Upper lobe of left lung (tissue), 6 donors: ENCODE measurements around the gene GRID1. TPM values are rescaled to one million over a fixed set of nuclear protein-coding genes. Genes with fewer than 3 reads are reported as not detected.

Experiments
- ATAC-seq, 2 donors: fragments of 200-7000 bp; cut with Tn5 transposase; one replicate each; pipeline ENCODE4 v1.9.1; 2022; ENCODE audit warnings: mild to moderate bottlenecking in 2 of 2, moderate library complexity in 2 of 2; ENCODE audit not compliant: low FRiP score in 2 of 2
- DNase-seq, 2 donors: peaks; one replicate each; pipeline ENCODE4 v3.0.0-alpha.2; 2019 to 2020
- H3K27ac ChIP-seq, 4 donors: fragments of 200-600 bp; sonication (generic); one replicate each; pipeline ENCODE4 v1.5.1; 2016 to 2019
- H3K27me3 ChIP-seq, 4 donors: fragments of 200-600 bp; sonication (generic); one replicate each; pipeline ENCODE4 v1.5.1; 2017 to 2019
- H3K36me3 ChIP-seq, 4 donors: fragments of 200-600 bp; sonication (generic); one replicate each; pipeline ENCODE4 v1.5.1; 2016 to 2019
- H3K4me1 ChIP-seq, 4 donors: fragments of 200-600 bp; sonication (generic); one replicate each; pipeline ENCODE4 v1.5.1; 2018 to 2019
- H3K4me3 ChIP-seq, 4 donors: fragments of 200-600 bp; sonication (generic); one replicate each; pipeline ENCODE4 v1.5.1; 2017 to 2019; ENCODE audit warnings: mild to moderate bottlenecking in 2 of 4, moderate library complexity in 1 of 4
- H3K9me3 ChIP-seq, 4 donors: fragments of 200-600 bp; sonication (generic); one replicate each; pipeline ENCODE4 v1.5.1; 2018 to 2019
- EP300 ChIP-seq, 4 donors: sonication (generic); formaldehyde crosslinking; IDR thresholded peaks; one replicate each; pipeline ENCODE4 v1.5.1; 2017; ENCODE audit warnings: antibody characterized with exemption in 4 of 4, control low read depth in 2 of 4
- POLR2A ChIP-seq, 4 donors: fragments of 450-650 bp; IDR thresholded peaks; one replicate each; pipeline ENCODE4 v1.5.1; 2016 to 2017; ENCODE audit warnings: antibody characterized with exemption in 4 of 4, mild to moderate bottlenecking in 2 of 4
- POLR2AphosphoS5 ChIP-seq, 2 donors: sonication (generic); formaldehyde crosslinking; IDR thresholded peaks; one replicate each; pipeline ENCODE4 v1.5.1; 2017; ENCODE audit warnings: antibody characterized with exemption in 2 of 2
- WGBS, 2 donors: methylation state at CpG; one replicate each; pipeline ENCODE4 v1.1.5; 2017 to 2018; 5-methylcytosine and 5-hydroxymethylcytosine counted together
- total RNA-seq, 6 donors: library from RNA; depleted of rRNA in 4 of 6; stranded (reverse); fragments of >200 nt in 4 of 6; gene quantifications; one replicate each; pipeline versions ENCODE4 v1.1.0 to v1.2.1, GENCODE V29; 2016 to 2021
- TF ChIP-seq, protein P1 (sequence below), 6 experiments: fragments of 450-650 bp in 4 of 6; fragments of 200-600 bp in 2 of 6; sonication (generic) in 2 of 6; IDR thresholded peaks; one replicate each; pipeline ENCODE4 v1.5.1; 2016 to 2019; ENCODE audit warnings: antibody characterized with exemption in 6 of 6
- donor health status: DM: no; HTN: no; CAD: no; lungs with moderate emphysema.
- donor health status: DM: no; HTN: yes; CAD: no; lungs with severe emphysema.

The GRID1 gene
- total RNA-seq, 6 donors from 2014 or later, result 1.5 to 5.2 (median 3.2) TPM

DNA sequence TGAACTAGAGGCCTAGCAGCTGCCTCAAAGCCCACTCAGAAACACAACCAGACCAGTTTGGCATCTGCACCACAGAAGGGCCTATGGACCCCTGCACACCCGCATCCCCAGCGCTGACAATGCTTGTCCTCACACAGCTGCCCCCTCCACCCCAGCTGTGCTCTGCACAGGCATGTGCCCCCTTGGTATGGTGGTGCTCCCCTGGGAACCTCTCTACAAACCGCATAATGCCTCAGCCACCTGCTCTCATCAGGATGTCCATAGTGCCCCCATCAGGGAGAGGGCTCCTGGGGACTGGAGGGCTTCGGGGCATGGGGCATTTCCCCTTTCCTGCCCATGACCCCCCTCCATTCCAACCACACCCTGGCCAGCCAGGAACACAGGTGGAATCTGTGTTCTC, 347.5 kb downstream of the GRID1 start:
- Histone ChIP-seq H3K4me3 (no peak overlapping the region), H3K9me3 (no peaks in the 10 kb centered on the region), H3K27me3 (no peaks in the 10 kb centered on the region), H3K27ac (no peak overlapping the region), H3K4me1 (no peaks in the 10 kb centered on the region), H3K36me3 (no peaks in the 10 kb centered on the region)
- WGBS, 2 donors, result 94 to 96% methylated on average over 4 of the region's 4 CpGs
- no peak for TF ChIP-seq EP300 (IDR thresholded peaks at IDR 0.05)
- TF ChIP-seq POLR2A (IDR thresholded peaks at IDR 0.05), result no peak
- TF ChIP-seq, protein P1, sequence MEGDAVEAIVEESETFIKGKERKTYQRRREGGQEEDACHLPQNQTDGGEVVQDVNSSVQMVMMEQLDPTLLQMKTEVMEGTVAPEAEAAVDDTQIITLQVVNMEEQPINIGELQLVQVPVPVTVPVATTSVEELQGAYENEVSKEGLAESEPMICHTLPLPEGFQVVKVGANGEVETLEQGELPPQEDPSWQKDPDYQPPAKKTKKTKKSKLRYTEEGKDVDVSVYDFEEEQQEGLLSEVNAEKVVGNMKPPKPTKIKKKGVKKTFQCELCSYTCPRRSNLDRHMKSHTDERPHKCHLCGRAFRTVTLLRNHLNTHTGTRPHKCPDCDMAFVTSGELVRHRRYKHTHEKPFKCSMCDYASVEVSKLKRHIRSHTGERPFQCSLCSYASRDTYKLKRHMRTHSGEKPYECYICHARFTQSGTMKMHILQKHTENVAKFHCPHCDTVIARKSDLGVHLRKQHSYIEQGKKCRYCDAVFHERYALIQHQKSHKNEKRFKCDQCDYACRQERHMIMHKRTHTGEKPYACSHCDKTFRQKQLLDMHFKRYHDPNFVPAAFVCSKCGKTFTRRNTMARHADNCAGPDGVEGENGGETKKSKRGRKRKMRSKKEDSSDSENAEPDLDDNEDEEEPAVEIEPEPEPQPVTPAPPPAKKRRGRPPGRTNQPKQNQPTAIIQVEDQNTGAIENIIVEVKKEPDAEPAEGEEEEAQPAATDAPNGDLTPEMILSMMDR (IDR thresholded peaks at IDR 0.05), result no peak
- TF ChIP-seq POLR2AphosphoS5 (IDR thresholded peaks at IDR 0.05), result no peak
- no peak for DNase-seq
- ATAC-seq, result no peak

DNA sequence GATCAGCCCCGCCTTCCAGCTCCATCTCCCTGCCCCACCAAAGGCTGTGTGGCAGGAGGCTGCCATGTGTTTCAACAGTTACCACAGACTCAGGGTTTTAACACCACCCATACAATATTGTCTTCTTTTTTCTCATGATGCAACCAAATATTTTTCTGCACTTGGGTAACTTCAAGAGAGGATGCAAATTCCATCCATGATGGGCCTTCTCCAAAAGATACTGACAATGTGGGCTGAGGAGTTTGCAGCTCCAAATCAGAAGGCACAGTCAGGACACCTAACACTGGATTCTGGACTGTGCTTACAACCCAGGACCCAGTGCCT, 347.9 kb downstream of the GRID1 start:
- ATAC-seq (no peak), DNase-seq (no peak)
- Histone ChIP-seq H3K4me3 (no peak overlapping the region), H3K9me3 (no peaks in the 10 kb centered on the region), H3K4me1 (no peaks in the 10 kb centered on the region), H3K36me3 (no peaks in the 10 kb centered on the region), H3K27ac (no peak overlapping the region), H3K27me3 (no peaks in the 10 kb centered on the region)
- 82 to 100% methylated on average over 1 of the region's 1 CpG for WGBS, 2 donors
- TF ChIP-seq EP300 (IDR thresholded peaks at IDR 0.05) (no peak), POLR2AphosphoS5 (IDR thresholded peaks at IDR 0.05) (no peak), POLR2A (IDR thresholded peaks at IDR 0.05) (no peak)
- TF ChIP-seq, protein P1 (IDR thresholded peaks at IDR 0.05), result no peak

DNA sequence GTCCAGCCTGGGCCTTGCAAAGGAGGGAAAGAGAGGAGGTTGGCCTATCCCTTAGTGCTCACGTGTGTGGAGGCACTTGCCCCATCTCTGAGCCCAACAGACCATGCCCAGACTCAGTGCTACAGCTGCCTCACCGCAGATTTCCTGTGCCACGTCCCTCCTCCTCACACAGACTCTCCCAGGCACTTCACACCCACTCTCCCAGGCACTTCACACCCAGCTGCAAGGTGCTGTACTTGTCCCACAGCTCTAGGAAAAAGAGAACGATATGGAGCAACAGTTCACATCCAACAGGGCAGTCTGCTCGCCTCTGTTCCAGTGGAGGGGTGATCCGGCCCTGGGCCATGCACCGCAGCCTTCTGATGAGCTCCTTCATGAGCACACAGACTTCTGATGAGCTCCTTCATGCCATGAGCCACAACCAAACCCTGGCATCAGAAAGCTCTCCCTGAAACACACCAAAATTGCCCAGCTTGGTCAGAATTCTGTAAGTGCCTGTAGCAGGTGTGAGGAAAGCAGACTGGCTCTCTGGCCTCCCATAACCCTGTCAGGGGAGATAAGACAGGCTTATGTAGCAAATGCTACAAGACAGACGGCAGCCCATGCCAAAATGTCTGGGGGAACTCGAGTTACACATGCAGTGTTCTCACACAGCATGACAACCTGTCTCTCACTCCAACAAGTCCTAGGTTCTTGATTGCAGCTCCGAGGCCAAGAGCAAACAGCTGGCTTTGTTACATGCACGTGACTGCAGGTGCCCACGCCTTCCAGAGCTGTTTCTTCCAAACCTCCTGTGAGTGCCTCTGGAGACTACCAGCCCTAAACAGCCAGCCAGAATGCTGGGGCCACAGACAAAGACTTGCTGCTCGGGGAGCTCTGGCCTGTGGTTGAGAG, 348.5 kb downstream of the GRID1 start:
- Histone ChIP-seq H3K36me3 (no peaks in the 10 kb centered on the region), H3K27ac (no peak overlapping the region), H3K9me3 (no peaks in the 10 kb centered on the region), H3K4me1 (no peaks in the 10 kb centered on the region), H3K4me3 (no peak overlapping the region), H3K27me3 (no peaks in the 10 kb centered on the region)
- peak in 1 of 2 donors; percentile 68 for DNase-seq
- peak in 1 of 2 donors; percentile 69 for ATAC-seq
- TF ChIP-seq POLR2AphosphoS5 (IDR thresholded peaks at IDR 0.05) (no peak), EP300 (IDR thresholded peaks at IDR 0.05) (no peak), POLR2A (IDR thresholded peaks at IDR 0.05) (no peak)
- TF ChIP-seq, protein P1 (IDR thresholded peaks at IDR 0.05), result no peak
- 52 to 60% methylated on average over 9 to 13 of the region's 13 CpGs for WGBS, 2 donors

DNA sequence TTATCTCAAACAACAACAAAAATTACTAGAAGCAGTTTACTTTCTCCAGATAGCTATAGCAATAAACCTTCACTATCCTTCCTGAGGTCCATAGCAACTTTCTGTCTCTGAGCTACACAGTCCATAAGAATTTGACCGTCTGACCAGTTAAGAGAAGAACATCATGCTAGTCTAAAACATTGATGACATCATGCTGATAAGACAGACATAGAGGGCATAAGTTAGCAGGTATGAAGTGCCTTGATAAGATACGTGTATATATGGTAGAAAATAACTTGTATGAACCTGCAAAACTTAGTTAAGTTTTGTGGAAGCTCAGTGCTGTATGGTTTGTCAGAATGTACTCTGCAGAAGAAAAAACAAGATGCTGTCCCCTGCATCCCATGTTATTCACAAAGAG, 353.0 kb downstream of the GRID1 start:
- 73 to 75% methylated on average over 2 of the region's 2 CpGs for WGBS, 2 donors
- no peaks in the 10 kb centered on the region for H3K9me3 ChIP-seq
- ATAC-seq (no peak), DNase-seq (no peak)
- no peaks in the 10 kb centered on the region for H3K27me3 ChIP-seq
- TF ChIP-seq POLR2A (IDR thresholded peaks at IDR 0.05) (no peak), POLR2AphosphoS5 (IDR thresholded peaks at IDR 0.05) (no peak)
- TF ChIP-seq, protein P1 (IDR thresholded peaks at IDR 0.05), result no peak
- no peaks in the 10 kb centered on the region for H3K4me1 ChIP-seq
- no peak overlapping the region for H3K27ac ChIP-seq
- H3K36me3 ChIP-seq, result no peaks in the 10 kb centered on the region
- H3K4me3 ChIP-seq, result no peak overlapping the region

DNA sequence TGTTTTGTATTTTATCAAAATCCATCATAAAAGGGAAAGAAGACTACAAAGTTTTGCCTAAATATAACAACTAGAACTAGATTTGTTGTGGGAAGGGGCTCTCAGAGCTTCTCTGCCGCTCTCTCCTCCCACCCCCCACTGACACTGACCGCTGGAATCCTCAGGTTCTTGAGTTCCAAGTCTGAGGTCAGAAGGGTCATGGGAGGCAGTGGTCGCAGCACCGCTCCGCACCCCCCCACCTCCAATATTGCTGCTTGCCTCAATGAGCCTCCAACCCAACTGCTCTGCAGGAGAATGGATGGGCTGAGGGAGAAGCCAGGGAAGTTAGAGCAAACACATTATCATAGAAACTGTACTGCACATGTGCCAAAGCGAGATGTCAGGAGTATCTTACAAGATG, 359.4 kb downstream of the GRID1 start:
- TF ChIP-seq POLR2AphosphoS5 (IDR thresholded peaks at IDR 0.05), result no peak
- TF ChIP-seq EP300 (IDR thresholded peaks at IDR 0.05), result no peak
- TF ChIP-seq, protein P1 (IDR thresholded peaks at IDR 0.05), result no peak
- TF ChIP-seq POLR2A (IDR thresholded peaks at IDR 0.05), result no peak
- Histone ChIP-seq H3K36me3 (no peaks in the 10 kb centered on the region), H3K4me1 (no peaks in the 10 kb centered on the region), H3K4me3 (no peak overlapping the region), H3K27ac (no peak overlapping the region), H3K27me3 (no peaks in the 10 kb centered on the region), H3K9me3 (no peaks in the 10 kb centered on the region)
- DNase-seq, result no peak
- WGBS, 2 donors, result 64 to 74% methylated on average over 6 of the region's 6 CpGs
- ATAC-seq, result no peak
